Measurements from ENCODE around the gene COL4A1. TPM values are rescaled to one million over a fixed set of nuclear protein-coding genes. Genes with fewer than 3 reads are reported as not detected.

COL4A1 gene
- total RNA-seq, 1 donor from 2014 or later, result 105 TPM

DNA sequence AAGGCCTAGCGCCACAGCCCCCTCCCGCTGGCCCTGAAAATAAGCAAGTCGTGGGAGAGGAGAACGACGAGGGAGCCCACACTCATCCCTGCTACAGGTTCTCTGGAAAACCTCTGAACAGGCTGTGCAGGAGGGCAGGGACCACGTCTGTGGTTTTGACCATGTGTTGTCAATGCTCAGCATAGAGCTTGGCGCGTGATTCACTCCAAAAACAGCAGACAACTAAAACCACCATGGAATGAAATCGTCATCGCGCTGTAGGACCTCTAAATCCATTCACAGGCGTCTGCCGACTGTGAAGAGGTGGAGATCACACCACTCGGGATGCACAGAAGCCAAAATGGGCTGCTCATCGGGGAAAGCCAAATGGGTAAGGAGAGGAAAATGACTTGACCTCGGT lies 121.3 kb downstream of the COL4A1 start:
- Mint-ChIP-seq H3K27me3 (ENCODE audit: insufficient read depth, low read depth) (peaks cover 4% of the 10 kb centered on the region), H3K4me1 (peaks cover 6% of the 10 kb centered on the region), H3K9me3 (no peaks in the 10 kb centered on the region), H3K27ac (no peak overlapping the region), H3K4me3 (no peak overlapping the region), H3K36me3 (peaks cover 47% of the 10 kb centered on the region)
- Histone ChIP-seq H3K9me3 (ENCODE audit: low read depth) (no peaks in the 10 kb centered on the region), H3K27me3 (no peaks in the 10 kb centered on the region), H3K27ac (no peak overlapping the region), H3K4me3 (no peak overlapping the region), H4K20me1 (ENCODE audit: low read depth) (no peaks in the 10 kb centered on the region), H2AFZ (replicated peaks) (no peak overlapping the region), H3F3A (ENCODE audit: low read depth) (no peaks in the 10 kb centered on the region), H3K79me2 (ENCODE audit: low read depth) (no peaks in the 10 kb centered on the region), H3K4me2 (no peak overlapping the region), H3K36me3 (no peaks in the 10 kb centered on the region), H3K9ac (no peak overlapping the region), H3K4me1 (peaks cover under 1% of the 10 kb centered on the region)
- TF ChIP-seq EZH2 (IDR thresholded peaks at IDR 0.05) (no peak), EZH2phosphoT487 (IDR thresholded peaks at IDR 0.05) (no peak)
- TF ChIP-seq, protein P1, sequence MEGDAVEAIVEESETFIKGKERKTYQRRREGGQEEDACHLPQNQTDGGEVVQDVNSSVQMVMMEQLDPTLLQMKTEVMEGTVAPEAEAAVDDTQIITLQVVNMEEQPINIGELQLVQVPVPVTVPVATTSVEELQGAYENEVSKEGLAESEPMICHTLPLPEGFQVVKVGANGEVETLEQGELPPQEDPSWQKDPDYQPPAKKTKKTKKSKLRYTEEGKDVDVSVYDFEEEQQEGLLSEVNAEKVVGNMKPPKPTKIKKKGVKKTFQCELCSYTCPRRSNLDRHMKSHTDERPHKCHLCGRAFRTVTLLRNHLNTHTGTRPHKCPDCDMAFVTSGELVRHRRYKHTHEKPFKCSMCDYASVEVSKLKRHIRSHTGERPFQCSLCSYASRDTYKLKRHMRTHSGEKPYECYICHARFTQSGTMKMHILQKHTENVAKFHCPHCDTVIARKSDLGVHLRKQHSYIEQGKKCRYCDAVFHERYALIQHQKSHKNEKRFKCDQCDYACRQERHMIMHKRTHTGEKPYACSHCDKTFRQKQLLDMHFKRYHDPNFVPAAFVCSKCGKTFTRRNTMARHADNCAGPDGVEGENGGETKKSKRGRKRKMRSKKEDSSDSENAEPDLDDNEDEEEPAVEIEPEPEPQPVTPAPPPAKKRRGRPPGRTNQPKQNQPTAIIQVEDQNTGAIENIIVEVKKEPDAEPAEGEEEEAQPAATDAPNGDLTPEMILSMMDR (IDR thresholded peaks at IDR 0.05), result no peak
- DNase-seq (ENCODE audit: low spot score), result no peak

DNA sequence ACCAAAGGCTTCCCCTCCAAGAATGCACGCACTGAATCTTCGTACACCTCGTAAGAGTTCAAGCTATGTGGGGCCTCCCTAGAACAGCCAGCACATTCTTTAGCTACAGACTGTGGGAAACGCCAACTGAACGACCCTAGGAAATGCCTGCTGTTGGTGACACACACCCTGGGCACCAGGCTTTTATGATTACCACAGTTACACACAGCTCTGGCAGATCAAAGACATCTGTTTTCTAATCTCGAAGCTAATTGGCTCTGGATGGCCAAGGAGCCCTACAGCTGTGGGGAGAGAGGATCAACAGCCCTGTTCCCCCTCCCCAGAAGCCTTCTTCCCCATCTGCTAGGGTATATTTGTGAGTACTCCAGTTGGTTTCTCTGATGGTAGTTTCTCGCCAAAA lies 123.0 kb downstream of the COL4A1 start:
- Histone ChIP-seq H3K36me3 (no peaks in the 10 kb centered on the region), H3K27me3 (no peaks in the 10 kb centered on the region), H3K79me2 (ENCODE audit: low read depth) (no peaks in the 10 kb centered on the region), H4K20me1 (ENCODE audit: low read depth) (no peaks in the 10 kb centered on the region), H3K9me3 (ENCODE audit: low read depth) (no peaks in the 10 kb centered on the region), H3K9ac (no peak overlapping the region), H3F3A (ENCODE audit: low read depth) (no peaks in the 10 kb centered on the region), H2AFZ (replicated peaks) (no peak overlapping the region), H3K4me2 (no peak overlapping the region), H3K4me1 (peaks cover 5% of the 10 kb centered on the region), H3K27ac (no peak overlapping the region), H3K4me3 (no peak overlapping the region)
- H3K36me3 Mint-ChIP-seq, result peaks cover 54% of the 10 kb centered on the region
- H3K4me3 Mint-ChIP-seq, result no peak overlapping the region
- no peaks in the 10 kb centered on the region for H3K9me3 Mint-ChIP-seq
- peaks cover 14% of the 10 kb centered on the region for H3K4me1 Mint-ChIP-seq
- H3K27me3 Mint-ChIP-seq (ENCODE audit: insufficient read depth, low read depth), result peaks cover 4% of the 10 kb centered on the region
- no peak for DNase-seq (ENCODE audit: low spot score)
- TF ChIP-seq, protein P1 (IDR thresholded peaks at IDR 0.05), result no peak
- TF ChIP-seq EZH2 (IDR thresholded peaks at IDR 0.05) (no peak), EZH2phosphoT487 (IDR thresholded peaks at IDR 0.05) (no peak)
- H3K27ac Mint-ChIP-seq, result peak overlapping the region; percentile 30

DNA sequence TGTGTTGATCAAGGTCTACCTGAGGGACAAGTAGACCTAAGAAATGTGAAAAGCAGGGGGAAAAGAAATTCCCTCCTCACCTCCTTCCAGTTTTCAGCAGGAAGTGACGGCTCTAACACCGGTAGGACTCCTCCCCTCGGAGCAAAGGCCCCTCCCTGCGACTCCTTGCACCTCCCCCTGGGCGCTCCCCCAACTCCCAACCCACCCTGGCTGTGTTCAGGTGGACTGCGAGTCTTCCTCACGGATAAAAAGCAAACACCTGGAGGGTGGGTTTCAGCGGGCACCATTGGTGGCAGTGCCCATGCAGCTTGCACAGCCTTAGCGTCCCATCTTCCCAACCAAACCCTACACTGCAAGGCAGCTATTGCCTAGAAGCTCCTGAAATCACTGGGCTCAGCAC lies 124.5 kb downstream of the COL4A1 start:
- Histone ChIP-seq H3K79me2 (ENCODE audit: low read depth) (no peaks in the 10 kb centered on the region), H3K9me3 (ENCODE audit: low read depth) (no peaks in the 10 kb centered on the region), H3K4me3 (no peak overlapping the region), H3K4me1 (peaks cover 5% of the 10 kb centered on the region), H4K20me1 (ENCODE audit: low read depth) (no peaks in the 10 kb centered on the region), H3K36me3 (no peaks in the 10 kb centered on the region), H3K27me3 (no peaks in the 10 kb centered on the region), H3K9ac (no peak overlapping the region), H2AFZ (replicated peaks) (no peak overlapping the region), H3K27ac (no peak overlapping the region), H3K4me2 (no peak overlapping the region), H3F3A (ENCODE audit: low read depth) (no peaks in the 10 kb centered on the region)
- H3K27me3 Mint-ChIP-seq (ENCODE audit: insufficient read depth, low read depth), result peaks cover 4% of the 10 kb centered on the region
- TF ChIP-seq, protein P1 (IDR thresholded peaks at IDR 0.05), result no peak
- TF ChIP-seq EZH2phosphoT487 (IDR thresholded peaks at IDR 0.05) (no peak), EZH2 (IDR thresholded peaks at IDR 0.05) (no peak)
- peaks cover 14% of the 10 kb centered on the region for H3K4me1 Mint-ChIP-seq
- no peak overlapping the region for H3K27ac Mint-ChIP-seq
- H3K36me3 Mint-ChIP-seq, result peaks cover 49% of the 10 kb centered on the region
- no peak overlapping the region for H3K4me3 Mint-ChIP-seq
- no peaks in the 10 kb centered on the region for H3K9me3 Mint-ChIP-seq
- DNase-seq (ENCODE audit: low spot score), result no peak

All from neural progenitor cell (in vitro differentiated cells).